Muscle layer of colon (tissue), 2 donors: ENCODE measurements around the gene CEP128.

Source experiments
- H3K27ac ChIP-seq: one replicate; pipeline ENCODE4 v1.7.0; 2013; ENCODE audit warnings: low read depth, mild to moderate bottlenecking, low read length, moderate library complexity
- H3K27me3 ChIP-seq, 2 donors: one replicate each; pipeline ENCODE4 v1.7.0; 2013; ENCODE audit warnings: low read length in 2 of 2, mild to moderate bottlenecking in 2 of 2; ENCODE audit not compliant: insufficient read depth in 2 of 2, control insufficient read depth in 1 of 2
- H3K36me3 ChIP-seq: one replicate; pipeline ENCODE4 v1.7.0; 2013; ENCODE audit warnings: mild to moderate bottlenecking, low read length; ENCODE audit not compliant: insufficient read depth
- H3K4me1 ChIP-seq: one replicate; pipeline ENCODE4 v1.7.0; 2013; ENCODE audit warnings: mild to moderate bottlenecking, low read length; ENCODE audit not compliant: insufficient read depth
- H3K4me3 ChIP-seq, 2 donors: one replicate each; pipeline ENCODE4 v1.7.0; 2013; ENCODE audit warnings: low read length in 2 of 2, low read depth in 1 of 2, mild to moderate bottlenecking in 1 of 2, moderate library complexity in 1 of 2
- H3K9ac ChIP-seq: one replicate; pipeline ENCODE4 v1.7.0; 2013; ENCODE audit warnings: low read length
- H3K9me3 ChIP-seq: one replicate; pipeline ENCODE4 v1.7.0; 2013; ENCODE audit warnings: mild to moderate bottlenecking, low read length
- donor health status: abdominal sarcoma.
- donor health status: Adenocarcinoma of cecum.

CEP128 gene

DNA sequence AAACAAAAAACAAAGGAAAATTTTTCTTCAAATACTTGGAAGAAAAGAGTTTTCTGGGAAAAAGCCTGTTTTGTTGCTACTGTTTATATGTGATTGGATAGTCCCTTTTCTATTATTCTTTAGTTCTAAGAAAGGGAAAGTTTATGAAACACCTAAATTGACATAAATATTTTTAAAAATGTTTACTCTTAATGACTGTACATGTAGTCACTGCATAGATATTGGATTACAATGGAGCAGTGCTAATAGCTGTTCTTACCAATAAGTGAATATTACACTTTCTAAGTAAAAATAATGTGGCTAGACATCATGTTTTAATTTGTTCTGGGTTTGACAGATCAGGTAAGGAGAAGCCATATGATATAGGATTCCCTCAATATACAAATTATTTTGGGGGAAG is 377.5 kb downstream of the CEP128 start:
- H3K9me3 ChIP-seq = no peaks in the 10 kb centered on the region
- no peaks in the 10 kb centered on the region for H3K4me1 ChIP-seq
- no peak overlapping the region for H3K4me3 ChIP-seq
- no peaks in the 10 kb centered on the region for H3K36me3 ChIP-seq
- H3K27ac ChIP-seq = no peak overlapping the region
- H3K9ac ChIP-seq = no peak overlapping the region
- H3K27me3 ChIP-seq = no peaks in the 10 kb centered on the region

DNA sequence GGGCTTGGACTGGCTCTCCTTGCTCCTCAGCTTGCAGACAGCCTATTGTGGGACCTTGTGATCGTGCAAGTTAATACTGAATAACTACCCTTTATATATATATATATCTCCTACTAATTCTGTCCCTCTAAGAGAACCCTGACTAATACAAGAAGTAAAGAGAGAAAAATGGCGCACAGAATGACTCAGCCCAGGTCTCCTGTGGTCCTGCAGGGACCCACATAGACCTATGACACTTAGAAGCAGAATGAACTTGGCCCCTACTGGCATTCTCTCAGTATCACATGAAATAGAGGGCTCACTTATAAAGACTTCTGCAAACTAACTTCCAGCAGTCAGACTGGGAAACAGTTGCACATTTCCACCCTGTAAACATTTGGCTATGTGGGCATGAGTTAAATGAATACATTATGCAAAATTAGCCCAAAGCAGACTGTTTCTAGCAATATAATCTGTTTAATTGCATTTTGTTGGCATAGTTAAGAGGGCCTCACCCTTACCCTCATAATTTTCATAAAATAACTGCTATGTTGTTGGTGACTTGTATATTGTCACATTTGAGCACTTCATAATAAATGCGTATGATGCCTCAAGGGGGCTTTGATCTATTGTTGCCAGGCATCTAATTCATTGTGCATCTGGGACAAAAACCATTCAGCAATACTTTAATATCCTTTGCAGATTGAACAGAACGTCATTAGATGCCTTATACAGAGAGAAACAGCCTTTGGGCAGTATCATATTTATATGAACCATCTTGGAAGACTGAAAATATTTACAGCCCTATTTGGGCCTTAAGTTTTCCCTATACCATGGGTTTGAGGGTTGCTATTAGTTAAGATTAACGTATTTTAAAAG is 380.5 kb downstream of the CEP128 start:
- Histone ChIP-seq H3K27ac (no peak overlapping the region), H3K27me3 (no peaks in the 10 kb centered on the region), H3K4me3 (no peak overlapping the region), H3K36me3 (no peaks in the 10 kb centered on the region), H3K4me1 (no peaks in the 10 kb centered on the region), H3K9me3 (no peaks in the 10 kb centered on the region), H3K9ac (no peak overlapping the region)

DNA sequence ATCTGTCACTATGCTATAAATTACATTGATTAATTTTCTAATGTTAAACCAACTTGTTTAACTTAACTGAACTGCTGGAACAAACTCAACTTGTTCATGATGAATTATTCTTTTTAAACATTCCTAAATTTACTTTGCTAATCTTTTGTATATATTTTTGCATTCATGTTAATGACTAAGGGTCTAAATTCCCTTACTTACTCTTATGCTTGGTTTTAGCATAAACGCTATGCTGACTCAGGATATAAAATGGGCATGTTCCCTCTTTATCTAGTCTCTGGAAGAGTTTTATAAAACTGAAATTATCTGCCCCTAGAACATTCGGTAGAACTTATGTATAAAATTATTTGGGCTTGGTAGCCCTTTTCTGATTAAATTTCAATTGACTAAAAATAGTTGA is 387.4 kb downstream of the CEP128 start:
- Histone ChIP-seq H3K36me3 (no peaks in the 10 kb centered on the region), H3K4me3 (no peak overlapping the region), H3K27me3 (no peaks in the 10 kb centered on the region), H3K9me3 (no peaks in the 10 kb centered on the region), H3K4me1 (no peaks in the 10 kb centered on the region), H3K9ac (no peak overlapping the region), H3K27ac (no peak overlapping the region)

DNA sequence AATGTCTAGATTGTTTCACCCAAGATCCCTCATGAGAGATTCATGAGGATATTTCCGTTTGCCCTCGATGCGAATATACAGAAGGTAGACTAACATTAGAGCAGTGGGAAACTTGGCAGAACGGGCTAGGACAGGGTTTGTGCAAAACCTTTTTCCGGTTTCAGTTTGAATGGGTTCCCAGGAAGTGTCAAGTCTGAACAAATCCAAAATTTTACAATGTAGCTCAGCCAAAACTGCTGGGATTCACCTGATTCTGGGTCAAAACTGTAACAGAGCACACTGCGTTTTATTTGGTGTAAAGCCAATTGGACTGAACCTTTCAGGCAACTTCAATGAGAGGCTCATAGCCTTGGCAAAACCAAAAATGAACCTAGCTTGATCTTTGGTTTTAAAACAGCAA is 392.4 kb downstream of the CEP128 start:
- no peaks in the 10 kb centered on the region for H3K9me3 ChIP-seq

DNA sequence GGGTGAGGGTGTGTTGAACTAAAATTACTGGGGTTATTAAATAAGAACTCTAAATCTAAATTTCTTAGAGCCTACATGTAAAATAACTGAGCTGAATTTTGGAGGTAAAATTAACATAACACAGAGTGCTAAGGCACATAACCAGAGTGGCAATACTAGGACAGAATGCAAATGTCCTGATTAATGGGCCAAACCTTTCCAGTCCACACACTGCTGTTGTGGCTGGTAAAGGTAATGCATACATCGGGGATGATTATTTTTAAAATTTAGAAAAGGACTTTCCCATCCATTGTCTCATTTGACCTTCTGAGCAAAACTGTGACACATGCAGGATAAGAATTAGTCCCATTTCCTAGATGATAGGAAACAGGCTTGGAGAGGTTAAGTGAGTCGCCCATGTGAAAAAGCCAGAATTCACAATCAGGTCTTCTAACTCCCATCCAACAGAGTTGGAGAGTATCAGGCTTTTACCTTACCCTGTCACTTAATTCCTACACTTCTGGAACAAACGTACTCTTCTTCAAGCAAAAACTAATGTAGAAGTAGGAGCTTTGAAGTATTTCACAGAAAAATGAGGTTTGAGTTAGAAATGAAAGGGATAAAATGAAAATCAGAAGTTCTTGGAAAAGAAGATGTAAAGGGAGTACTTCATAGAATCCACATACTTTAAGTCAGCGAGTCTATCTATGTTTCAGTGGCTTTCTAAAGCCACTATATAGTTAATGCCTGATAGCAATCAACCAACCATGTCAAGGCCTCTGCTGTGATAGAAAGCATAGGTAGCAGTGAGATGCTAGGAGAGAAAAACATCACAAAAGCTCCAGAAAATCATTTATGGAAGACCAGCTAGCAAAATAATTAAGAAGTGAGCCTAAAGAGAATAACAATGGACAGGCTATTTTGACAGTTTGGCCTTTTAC is 395.3 kb downstream of the CEP128 start:
- Histone ChIP-seq H3K36me3 (no peaks in the 10 kb centered on the region), H3K4me3 (no peak overlapping the region), H3K27ac (no peak overlapping the region), H3K9me3 (no peaks in the 10 kb centered on the region), H3K4me1 (no peaks in the 10 kb centered on the region), H3K27me3 (no peaks in the 10 kb centered on the region), H3K9ac (no peak overlapping the region)

More for the DNA sequence above, 392.4 kb downstream of the CEP128 start:
- Histone ChIP-seq H3K4me3 (no peak overlapping the region), H3K9ac (no peak overlapping the region), H3K36me3 (no peaks in the 10 kb centered on the region), H3K4me1 (no peaks in the 10 kb centered on the region), H3K27ac (no peak overlapping the region), H3K27me3 (no peaks in the 10 kb centered on the region)

DNA sequence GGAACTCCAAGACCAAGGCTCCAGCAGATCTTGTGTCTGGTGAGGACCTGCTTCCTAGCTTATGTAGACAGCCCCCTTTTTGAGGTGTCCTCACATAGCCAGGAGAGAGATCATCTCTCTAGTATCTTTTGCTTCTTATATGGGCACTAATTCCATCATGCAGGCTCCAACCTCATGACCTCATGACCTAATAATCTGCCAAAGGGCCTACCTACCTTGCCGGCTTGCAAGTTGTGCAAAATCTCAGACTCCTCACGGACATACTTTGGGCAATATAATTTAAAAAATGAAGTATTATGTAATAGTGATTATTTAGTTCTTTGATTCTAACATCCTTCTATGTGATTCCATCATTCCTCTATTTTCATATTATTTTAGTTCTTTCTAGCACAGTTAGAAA is 397.2 kb downstream of the CEP128 start:
- H3K27me3 ChIP-seq = no peaks in the 10 kb centered on the region
- H3K9ac ChIP-seq = no peak overlapping the region
- H3K4me3 ChIP-seq = no peak overlapping the region
- H3K36me3 ChIP-seq = no peaks in the 10 kb centered on the region
- no peaks in the 10 kb centered on the region for H3K4me1 ChIP-seq
- H3K27ac ChIP-seq = no peak overlapping the region
- no peaks in the 10 kb centered on the region for H3K9me3 ChIP-seq

DNA sequence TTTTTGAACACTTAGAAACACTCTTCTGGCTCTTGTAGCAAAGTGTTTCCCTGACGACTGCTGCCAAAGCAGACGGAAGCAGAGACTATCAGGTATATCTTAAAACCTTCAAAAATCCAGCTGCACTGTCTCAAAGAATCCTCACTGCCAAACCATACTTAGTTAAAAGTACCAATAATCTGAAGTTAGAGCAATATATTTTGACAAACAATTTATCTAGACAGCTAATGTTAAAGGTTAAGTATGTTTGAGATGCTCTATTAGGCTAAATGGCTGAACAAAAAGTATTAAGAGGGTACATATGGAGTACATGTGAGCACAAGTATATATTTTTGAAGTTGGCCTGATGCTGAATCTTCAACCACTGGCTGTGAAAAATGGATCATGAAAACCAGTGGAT is 398.3 kb downstream of the CEP128 start:
- Histone ChIP-seq H3K9ac (no peak overlapping the region), H3K27me3 (no peaks in the 10 kb centered on the region), H3K9me3 (no peaks in the 10 kb centered on the region), H3K36me3 (no peaks in the 10 kb centered on the region), H3K4me3 (no peak overlapping the region), H3K4me1 (no peaks in the 10 kb centered on the region), H3K27ac (no peak overlapping the region)

DNA sequence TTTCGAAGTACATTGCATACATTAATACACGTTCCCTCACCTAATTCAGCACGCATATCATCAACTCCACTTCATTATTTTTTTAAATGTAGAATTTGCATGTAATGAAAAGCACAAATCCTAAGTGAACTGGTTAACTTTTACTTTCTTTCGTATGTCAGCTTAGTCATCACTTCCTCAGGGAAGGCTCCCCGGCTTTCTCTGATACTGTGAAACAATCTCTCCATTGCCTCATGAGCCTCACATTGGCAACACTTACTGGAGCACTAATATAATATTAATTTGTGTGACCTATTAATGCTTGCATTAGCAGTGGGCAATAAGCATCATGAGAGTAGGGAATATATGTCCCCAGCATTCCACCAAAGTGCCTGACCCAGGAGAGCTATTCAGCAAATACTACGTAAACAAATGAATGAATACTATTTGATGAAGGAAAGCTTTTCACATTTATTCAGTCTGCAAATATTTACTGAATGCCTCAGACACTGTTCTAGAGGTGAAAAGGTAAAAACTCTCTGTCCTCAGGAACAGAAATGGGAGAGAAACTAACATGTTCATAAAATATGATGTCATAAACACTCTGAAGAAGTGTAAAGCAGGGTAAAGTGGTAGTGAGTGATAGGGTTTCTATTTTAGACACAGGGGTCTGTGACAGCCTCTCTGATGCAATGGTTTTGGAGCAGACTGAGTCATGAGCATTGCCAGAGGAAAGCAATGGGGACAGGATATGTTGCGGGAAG is 402.7 kb downstream of the CEP128 start:
- no peaks in the 10 kb centered on the region for H3K9me3 ChIP-seq
- no peaks in the 10 kb centered on the region for H3K4me1 ChIP-seq
- H3K4me3 ChIP-seq = no peak overlapping the region
- H3K27me3 ChIP-seq = no peaks in the 10 kb centered on the region
- H3K36me3 ChIP-seq = no peaks in the 10 kb centered on the region
- H3K27ac ChIP-seq = no peak overlapping the region
- H3K9ac ChIP-seq = no peak overlapping the region

DNA sequence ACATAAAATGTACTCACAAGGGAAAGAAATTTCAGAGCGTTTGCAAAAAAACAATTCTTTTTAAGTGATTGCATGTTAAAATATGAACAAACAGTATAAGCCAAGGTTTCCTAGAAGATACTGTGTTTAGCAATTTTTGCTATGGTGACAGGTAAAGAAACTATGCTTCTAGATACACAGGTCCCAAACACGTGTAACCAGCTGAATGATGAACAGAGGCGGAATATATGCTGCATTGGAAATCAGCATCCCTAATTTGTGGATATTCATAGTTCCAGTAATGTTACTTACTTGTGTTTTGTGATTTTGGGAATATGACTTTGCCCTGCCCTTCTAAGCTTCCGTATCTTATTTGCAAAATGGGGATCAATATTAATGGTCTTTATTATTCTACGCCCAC is 403.9 kb downstream of the CEP128 start:
- Histone ChIP-seq H3K9ac (no peak overlapping the region), H3K4me3 (no peak overlapping the region), H3K36me3 (no peaks in the 10 kb centered on the region), H3K27ac (no peak overlapping the region), H3K9me3 (no peaks in the 10 kb centered on the region), H3K27me3 (no peaks in the 10 kb centered on the region), H3K4me1 (no peaks in the 10 kb centered on the region)

DNA sequence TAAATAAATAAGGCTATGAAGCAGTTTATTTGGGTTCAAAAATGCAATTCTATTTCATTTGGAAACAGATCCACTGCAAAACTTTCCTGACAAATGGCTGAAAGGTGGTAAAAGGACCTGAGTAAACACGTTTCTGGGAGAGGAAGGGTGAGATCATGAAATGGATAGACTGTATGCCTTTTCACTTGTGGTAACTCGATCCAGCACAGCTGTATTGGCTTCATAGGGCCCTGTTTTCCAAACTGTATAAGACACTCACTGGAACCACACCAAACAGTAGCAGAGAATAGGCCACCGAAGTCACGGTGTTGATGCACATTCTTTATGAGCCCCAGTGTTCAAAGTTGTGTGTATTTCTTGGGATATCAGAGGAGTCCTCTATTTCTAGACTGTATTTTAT is 405.1 kb downstream of the CEP128 start:
- Histone ChIP-seq H3K4me3 (no peak overlapping the region), H3K4me1 (no peaks in the 10 kb centered on the region), H3K9me3 (no peaks in the 10 kb centered on the region), H3K36me3 (no peaks in the 10 kb centered on the region), H3K9ac (no peak overlapping the region), H3K27ac (no peak overlapping the region), H3K27me3 (no peaks in the 10 kb centered on the region)

DNA sequence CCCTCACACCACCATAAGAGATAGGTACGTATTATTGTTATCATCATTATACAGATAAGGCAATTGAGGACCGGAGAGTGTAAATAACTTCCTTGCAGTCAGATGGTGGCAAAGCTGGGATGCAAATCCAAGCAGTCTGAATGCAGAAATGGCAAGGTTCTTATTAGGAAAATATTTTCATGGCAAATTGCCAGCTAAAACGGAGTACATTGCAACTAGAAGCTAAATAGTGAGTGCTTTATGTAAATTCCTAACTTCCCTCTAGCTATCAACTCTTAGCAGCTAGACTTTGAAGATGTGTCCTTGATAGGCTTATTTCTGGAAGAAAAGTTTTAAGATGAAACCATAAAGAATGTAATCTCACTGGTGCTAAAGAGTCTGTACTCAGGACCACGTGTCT is 406.4 kb downstream of the CEP128 start:
- Histone ChIP-seq H3K9ac (no peak overlapping the region), H3K9me3 (no peaks in the 10 kb centered on the region), H3K27ac (no peak overlapping the region), H3K27me3 (no peaks in the 10 kb centered on the region), H3K4me3 (no peak overlapping the region), H3K36me3 (no peaks in the 10 kb centered on the region), H3K4me1 (no peaks in the 10 kb centered on the region)
